Astrocyte of the spinal cord (primary cell): ENCODE measurements around the gene UIMC1.

Source experiments
- DNase-seq: peaks from one replicate; pipeline ENCODE4 v3.0.0; 2011; ENCODE audit warnings: low read depth, low spot score
- H3K4me3 ChIP-seq: 2 replicates; pipeline ENCODE4 v1.5.1; 2011; ENCODE audit warnings: low read depth, mild to moderate bottlenecking, low read length, moderate library complexity
- CTCF ChIP-seq: IDR thresholded peaks from 2 replicates; pipeline ENCODE4 v1.5.1; 2012; ENCODE audit warnings: low read depth, mild to moderate bottlenecking, low read length, inconsistent platforms
- in situ Hi-C: cut with HindIII; loops from 2 replicates; pipeline ENCODE4 v1.10.0; 2017; ENCODE audit warnings: low sequenced_read_pairs

UIMC1 gene

GRCh38 chr5:176965633-176966032, 40.9 kb downstream of the UIMC1 start:
- TF ChIP-seq CTCF = no peak
- no peak overlapping the region for H3K4me3 ChIP-seq
- no peak for DNase-seq
- in situ Hi-C loops = no loop called here

GRCh38 chr5:176959051-176959450, 47.5 kb downstream of the UIMC1 start:
- DNase-seq = peak; percentile 18
- in situ Hi-C loops = no loop called here
- H3K4me3 ChIP-seq = no peak overlapping the region
- TF ChIP-seq CTCF = peak; percentile 16

- DNase-seq = no peak
- H3K4me3 ChIP-seq = no peak overlapping the region
- in situ Hi-C loops = no loop called here
- TF ChIP-seq CTCF = no peak
Observed at GRCh38 chr5:176956756-176957155, 49.8 kb downstream of the UIMC1 start.

DNA sequence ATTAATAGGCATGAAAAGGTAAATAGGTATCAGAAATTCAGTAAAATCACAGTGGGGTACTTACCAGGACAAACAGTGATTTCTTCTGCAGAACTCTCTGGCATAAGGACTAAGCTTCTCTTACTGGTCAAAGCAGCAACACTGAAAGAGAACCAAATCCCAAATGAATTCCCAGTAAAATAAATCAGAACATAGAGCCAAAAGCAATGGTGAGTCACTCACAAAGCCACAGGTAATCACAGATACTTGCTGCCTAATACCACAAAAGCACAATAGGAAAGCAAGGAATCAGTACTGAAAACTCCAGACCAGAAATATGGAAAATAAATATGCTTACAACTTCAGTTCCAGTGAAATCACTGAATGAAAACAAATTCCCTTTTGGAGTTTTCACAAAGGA, 50.7 kb downstream of the UIMC1 start:
- in situ Hi-C loops = no loop called here
- DNase-seq = peak; percentile 70
- TF ChIP-seq CTCF = no peak

GRCh38 chr5:176954050-176954449, 52.5 kb downstream of the UIMC1 start:
- in situ Hi-C loops = no loop called here
- no peak overlapping the region for H3K4me3 ChIP-seq
- no peak for TF ChIP-seq CTCF

More for the DNA sequence above, 50.7 kb downstream of the UIMC1 start:
- no peak overlapping the region for H3K4me3 ChIP-seq

DNA sequence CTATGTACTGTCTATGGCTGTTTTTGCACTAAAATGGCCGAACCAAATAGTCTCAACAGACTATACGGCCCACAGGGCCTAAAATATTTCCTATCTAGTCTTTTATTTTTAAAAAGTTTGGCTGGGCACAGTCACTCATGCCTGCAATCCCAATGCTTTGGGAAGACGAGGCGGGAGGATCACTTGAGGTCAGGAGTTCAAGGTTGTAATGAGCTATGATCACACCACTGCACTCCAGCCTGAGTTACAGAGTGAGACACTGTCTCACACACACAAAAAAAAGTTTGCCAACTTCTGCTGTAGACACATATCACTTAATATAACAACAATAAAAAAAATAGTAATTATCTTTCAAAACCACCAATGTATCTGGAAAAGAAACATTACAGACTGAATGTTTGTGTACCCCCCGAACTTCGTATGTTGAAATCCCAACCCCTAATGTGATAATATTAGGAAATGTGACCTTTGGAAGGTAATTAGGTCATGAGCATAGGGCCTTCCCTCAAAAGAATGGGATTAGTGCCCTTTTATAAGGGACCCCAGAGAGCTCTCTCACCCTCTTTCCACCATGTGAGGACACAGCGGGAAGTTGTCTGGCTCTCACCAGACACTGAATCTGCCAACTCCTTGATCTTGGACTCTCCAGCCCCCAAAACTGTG, 53.9 kb downstream of the UIMC1 start:
- H3K4me3 ChIP-seq = no peak overlapping the region
- no peak for TF ChIP-seq CTCF
- no peak for DNase-seq
- in situ Hi-C loops = no loop called here

More at GRCh38 chr5:176954050-176954449, 52.5 kb downstream of the UIMC1 start:
- DNase-seq = no peak
